GM12892 (cell line): ENCODE data around the gene PHPT1.
A peak's percentile ranks its signal among the peaks of the same experiment; 100 is the strongest.

Experiments
- POLR2A ChIP-seq: IDR thresholded peaks from 2 replicates; pipeline ENCODE4 v1.6.1; 2011; ENCODE audit warnings: low read depth, low read length, control low read depth
- POLR2AphosphoS5 ChIP-seq: IDR thresholded peaks from 2 replicates; pipeline ENCODE4 v1.6.1; 2011; ENCODE audit warnings: low read depth, low read length, control low read depth

GRCh38 chr9:136857581-136858412, 8.6 kb downstream of the PHPT1 start:
- TF ChIP-seq POLR2AphosphoS5 = 0 out of 2 replicates have a peak, but pooled peaks have one; percentile 13
- peak; percentile 25; the same call in 1 of the 2 replicates for TF ChIP-seq POLR2A
